Measurements from ENCODE around the gene TNIK. TPM values are rescaled to one million over a fixed set of nuclear protein-coding genes. Genes with fewer than 3 reads are reported as not detected.

The TNIK gene
- total and polyA plus RNA-seq, 2 of the 4 experiments (the other 2 are of a cell fraction): 3.4 to 6.3 TPM

DNA sequence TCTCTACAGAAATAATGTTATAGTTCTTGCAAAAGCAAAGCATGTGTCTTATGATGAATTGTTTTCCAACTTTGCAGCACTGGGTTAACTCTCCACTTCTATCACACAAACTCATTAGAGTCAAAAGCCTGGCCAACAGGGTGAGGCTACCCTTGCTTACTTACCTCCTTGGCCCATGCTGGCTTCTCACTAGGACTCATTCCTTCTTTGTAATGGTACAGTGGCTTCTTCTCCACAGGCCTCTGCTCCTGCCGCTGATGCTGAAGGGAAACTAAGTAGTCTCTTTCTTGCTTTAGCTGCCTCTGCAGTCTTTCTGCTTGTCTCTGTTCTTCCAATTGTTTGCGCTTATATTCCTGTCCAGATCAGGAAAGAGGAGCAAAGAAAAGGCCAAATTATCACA lies 322.2 kb downstream of the TNIK start:
- in situ Hi-C loops (cut with MboI; ENCODE audit: low sequenced_read_pairs): no loop called here
- no peak overlapping the region for H3K27ac ChIP-seq (ENCODE audit: insufficient read depth, low read length)

More for the DNA sequence above, 322.2 kb downstream of the TNIK start:
- no peak overlapping the region for H2BK120ac ChIP-seq (ENCODE audit: low read depth, low read length)
- H3K23ac ChIP-seq (ENCODE audit: low read depth, low read length): no peak overlapping the region
- DNase-seq: no peak
- peaks cover 2% of the 10 kb centered on the region; the same call in 1 of the 2 replicates for H3K9me1 ChIP-seq (ENCODE audit: insufficient read depth, low read length)
- no TSS peak for BruUV-seq (replicated peaks)
- H2AK9ac ChIP-seq (replicated peaks; ENCODE audit: low read depth, low read length, poor library complexity): no peak overlapping the region
- H4K91ac ChIP-seq (ENCODE audit: insufficient read depth, low read depth, low read length): no peak overlapping the region
- intact Hi-C loops (cut with micrococcal nuclease): no loop called here
- H2AFZ ChIP-seq (replicated peaks; ENCODE audit: low read length, poor library complexity): no peak overlapping the region
- H3K4me1 ChIP-seq (ENCODE audit: control insufficient read depth, insufficient read depth, low read length): peaks cover 3% of the 10 kb centered on the region; the same call in 1 of the 2 replicates
- H4K20me1 ChIP-seq (ENCODE audit: insufficient read depth, low read length): no peaks in the 10 kb centered on the region
- no peak overlapping the region for H3K4me2 ChIP-seq (ENCODE audit: low read depth, low read length)
- no peak overlapping the region for H2BK15ac ChIP-seq (ENCODE audit: low read depth, low read length)
- H3K9me3 ChIP-seq (ENCODE audit: control insufficient read depth, insufficient read depth, low read length): no peaks in the 10 kb centered on the region
- H3K9ac ChIP-seq (ENCODE audit: low read depth, low read length): no peak overlapping the region
- no peak overlapping the region for H4K8ac ChIP-seq (ENCODE audit: low read depth in 2 of 2, low read length in 2 of 2)
- H3K4ac ChIP-seq (ENCODE audit: low read depth, low read length): no peak overlapping the region
- no peak overlapping the region for H2AK5ac ChIP-seq (ENCODE audit: low read depth, low read length)
- POLR2A ChIA-PET (ENCODE audit: unreplicated experiment): no interaction called here
- TF ChIP-seq, protein P1, sequence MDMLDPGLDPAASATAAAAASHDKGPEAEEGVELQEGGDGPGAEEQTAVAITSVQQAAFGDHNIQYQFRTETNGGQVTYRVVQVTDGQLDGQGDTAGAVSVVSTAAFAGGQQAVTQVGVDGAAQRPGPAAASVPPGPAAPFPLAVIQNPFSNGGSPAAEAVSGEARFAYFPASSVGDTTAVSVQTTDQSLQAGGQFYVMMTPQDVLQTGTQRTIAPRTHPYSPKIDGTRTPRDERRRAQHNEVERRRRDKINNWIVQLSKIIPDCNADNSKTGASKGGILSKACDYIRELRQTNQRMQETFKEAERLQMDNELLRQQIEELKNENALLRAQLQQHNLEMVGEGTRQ (IDR thresholded peaks at IDR 0.05; ENCODE audit: low read depth, low read length): no peak
- no peak for TF ChIP-seq RFX5 (IDR thresholded peaks at IDR 0.05; ENCODE audit: low read depth, low read length)
- TF ChIP-seq, protein P2, sequence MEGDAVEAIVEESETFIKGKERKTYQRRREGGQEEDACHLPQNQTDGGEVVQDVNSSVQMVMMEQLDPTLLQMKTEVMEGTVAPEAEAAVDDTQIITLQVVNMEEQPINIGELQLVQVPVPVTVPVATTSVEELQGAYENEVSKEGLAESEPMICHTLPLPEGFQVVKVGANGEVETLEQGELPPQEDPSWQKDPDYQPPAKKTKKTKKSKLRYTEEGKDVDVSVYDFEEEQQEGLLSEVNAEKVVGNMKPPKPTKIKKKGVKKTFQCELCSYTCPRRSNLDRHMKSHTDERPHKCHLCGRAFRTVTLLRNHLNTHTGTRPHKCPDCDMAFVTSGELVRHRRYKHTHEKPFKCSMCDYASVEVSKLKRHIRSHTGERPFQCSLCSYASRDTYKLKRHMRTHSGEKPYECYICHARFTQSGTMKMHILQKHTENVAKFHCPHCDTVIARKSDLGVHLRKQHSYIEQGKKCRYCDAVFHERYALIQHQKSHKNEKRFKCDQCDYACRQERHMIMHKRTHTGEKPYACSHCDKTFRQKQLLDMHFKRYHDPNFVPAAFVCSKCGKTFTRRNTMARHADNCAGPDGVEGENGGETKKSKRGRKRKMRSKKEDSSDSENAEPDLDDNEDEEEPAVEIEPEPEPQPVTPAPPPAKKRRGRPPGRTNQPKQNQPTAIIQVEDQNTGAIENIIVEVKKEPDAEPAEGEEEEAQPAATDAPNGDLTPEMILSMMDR (conservative IDR thresholded peaks at IDR 0.05; ENCODE audit: low read depth, low read length): no peak
- no peak for TF ChIP-seq NFE2L2 (IDR thresholded peaks at IDR 0.05; ENCODE audit: low read depth, low read length)
- no peak for TF ChIP-seq RAD21 (IDR thresholded peaks at IDR 0.05; ENCODE audit: low read length)
- TF ChIP-seq MXI1 (IDR thresholded peaks at IDR 0.05; ENCODE audit: borderline replicate concordance, low read depth, low read length): no peak
- no peak for TF ChIP-seq FOS (IDR thresholded peaks at IDR 0.05; ENCODE audit: low read depth, low read length)
- TF ChIP-seq MAZ (IDR thresholded peaks at IDR 0.05; ENCODE audit: borderline replicate concordance, low read depth, low read length): no peak
- TF ChIP-seq, protein P3, sequence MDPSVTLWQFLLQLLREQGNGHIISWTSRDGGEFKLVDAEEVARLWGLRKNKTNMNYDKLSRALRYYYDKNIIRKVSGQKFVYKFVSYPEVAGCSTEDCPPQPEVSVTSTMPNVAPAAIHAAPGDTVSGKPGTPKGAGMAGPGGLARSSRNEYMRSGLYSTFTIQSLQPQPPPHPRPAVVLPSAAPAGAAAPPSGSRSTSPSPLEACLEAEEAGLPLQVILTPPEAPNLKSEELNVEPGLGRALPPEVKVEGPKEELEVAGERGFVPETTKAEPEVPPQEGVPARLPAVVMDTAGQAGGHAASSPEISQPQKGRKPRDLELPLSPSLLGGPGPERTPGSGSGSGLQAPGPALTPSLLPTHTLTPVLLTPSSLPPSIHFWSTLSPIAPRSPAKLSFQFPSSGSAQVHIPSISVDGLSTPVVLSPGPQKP (IDR thresholded peaks at IDR 0.05; ENCODE audit: borderline replicate concordance, low read depth, low read length): no peak
- TF ChIP-seq CEBPB (IDR thresholded peaks at IDR 0.05; ENCODE audit: low read depth, low read length): no peak
- CTCF ChIA-PET: no interaction called here
- H3K27me3 ChIP-seq (ENCODE audit: control insufficient read depth, insufficient read depth, low read length): no peaks in the 10 kb centered on the region
- H3K4me3 ChIP-seq (ENCODE audit: insufficient read depth, low read depth, low read length): no peak overlapping the region
- H3K18ac ChIP-seq (ENCODE audit: low read depth, low read length): no peak overlapping the region
- no peaks in the 10 kb centered on the region for H3K79me1 ChIP-seq (ENCODE audit: low read depth in 1 of 2, low read length in 2 of 2)
- dilution Hi-C loops (cut with HindIII; ENCODE audit: low sequenced_read_pairs, unreplicated experiment): no loop called here
- no peak overlapping the region for H3K56ac ChIP-seq (ENCODE audit: extremely low read depth, insufficient read depth, low read length)
- no peaks in the 10 kb centered on the region; the same call in 1 of the 2 replicates for H3K36me3 ChIP-seq (ENCODE audit: control insufficient read depth, insufficient read depth, low read length)
- no peak overlapping the region for H4K5ac ChIP-seq (ENCODE audit: low read depth, low read length)
- no CpG with 5 or more reads among the region's 2 CpGs for WGBS, 2 experiments (ENCODE audit: extremely low coverage in 2 of 2, insufficient read length in 1 of 2)
- H2BK5ac ChIP-seq (ENCODE audit: low read depth, low read length, poor library complexity, severe bottlenecking): no peak overlapping the region
- no peak overlapping the region for H2BK20ac ChIP-seq (ENCODE audit: low read depth, low read length)
- H3K14ac ChIP-seq (replicated peaks; ENCODE audit: low read depth, low read length): no peak overlapping the region
- ATAC-seq (ENCODE audit: low read depth): no peak

Data from IMR-90 (cell line).